NCI-H524 treated with DMSO at 0.1 percent for 48 hours (cell line): ENCODE measurements around the gene GZF1.

ENCODE experiments used
- DNase-seq: peaks from one replicate; lab custom pipeline; 2025; lab: John Stamatoyannopoulos, UW

Gene GZF1

GRCh38 chr20:23361476-23362391 lies at the start of gene GZF1:
TSS of gene GZF1 (plus strand) at chr20:23362182. CDS start at chr20:23364384, 2,202 bp downstream.
- peak; percentile 91 for DNase-seq

GRCh38 chr20:23313271-23313670 lies 48.7 kb upstream of the GZF1 start:
- no peak for DNase-seq

GRCh38 chr20:23314699-23315098 lies 47.3 kb upstream of the GZF1 start:
- no peak for DNase-seq

GRCh38 chr20:23315099-23315498 lies 46.9 kb upstream of the GZF1 start:
- no peak for DNase-seq

- no peak for DNase-seq
Observed at GRCh38 chr20:23316626-23317025, 45.4 kb upstream of the GZF1 start.

- DNase-seq = no peak
Observed at GRCh38 chr20:23317081-23317480, 44.9 kb upstream of the GZF1 start.

GRCh38 chr20:23318347-23318746 lies 43.6 kb upstream of the GZF1 start:
- DNase-seq = no peak

- no peak for DNase-seq
Observed at GRCh38 chr20:23320317-23320716, 41.7 kb upstream of the GZF1 start.

GRCh38 chr20:23325107-23325506 lies 36.9 kb upstream of the GZF1 start:
- no peak for DNase-seq

- DNase-seq = no peak
Observed at GRCh38 chr20:23326774-23327173, 35.2 kb upstream of the GZF1 start.

GRCh38 chr20:23327617-23328333 lies 34.2 kb upstream of the GZF1 start:
- DNase-seq = no peak

GRCh38 chr20:23331450-23332350 lies 30.3 kb upstream of the GZF1 start:
- no peak for DNase-seq

- DNase-seq = no peak
Observed at GRCh38 chr20:23332467-23332866, 29.5 kb upstream of the GZF1 start.

GRCh38 chr20:23334111-23334510 lies 27.9 kb upstream of the GZF1 start:
- no peak for DNase-seq

- DNase-seq = no peak
Observed at GRCh38 chr20:23335521-23335920, 26.5 kb upstream of the GZF1 start.

GRCh38 chr20:23336476-23336875 lies 25.5 kb upstream of the GZF1 start:
- no peak for DNase-seq

- no peak for DNase-seq
Observed at GRCh38 chr20:23337312-23337711, 24.7 kb upstream of the GZF1 start.

GRCh38 chr20:23339986-23340385 lies 22.0 kb upstream of the GZF1 start:
- DNase-seq = no peak

GRCh38 chr20:23340524-23340923 lies 21.5 kb upstream of the GZF1 start:
- DNase-seq = no peak

- no peak for DNase-seq
Observed at GRCh38 chr20:23341073-23341472, 20.9 kb upstream of the GZF1 start.

- no peak for DNase-seq
Observed at GRCh38 chr20:23343590-23343989, 18.4 kb upstream of the GZF1 start.

- DNase-seq = no peak
Observed at GRCh38 chr20:23344336-23344735, 17.6 kb upstream of the GZF1 start.
